ENCODE results near the gene GAS7. TPM values are rescaled to one million over a fixed set of nuclear protein-coding genes. Genes with fewer than 3 reads are reported as not detected.

GAS7 gene
- total and polyA plus RNA-seq, 3 donors from 2014 or later: 70.2 to 184 (median 152) TPM

DNA sequence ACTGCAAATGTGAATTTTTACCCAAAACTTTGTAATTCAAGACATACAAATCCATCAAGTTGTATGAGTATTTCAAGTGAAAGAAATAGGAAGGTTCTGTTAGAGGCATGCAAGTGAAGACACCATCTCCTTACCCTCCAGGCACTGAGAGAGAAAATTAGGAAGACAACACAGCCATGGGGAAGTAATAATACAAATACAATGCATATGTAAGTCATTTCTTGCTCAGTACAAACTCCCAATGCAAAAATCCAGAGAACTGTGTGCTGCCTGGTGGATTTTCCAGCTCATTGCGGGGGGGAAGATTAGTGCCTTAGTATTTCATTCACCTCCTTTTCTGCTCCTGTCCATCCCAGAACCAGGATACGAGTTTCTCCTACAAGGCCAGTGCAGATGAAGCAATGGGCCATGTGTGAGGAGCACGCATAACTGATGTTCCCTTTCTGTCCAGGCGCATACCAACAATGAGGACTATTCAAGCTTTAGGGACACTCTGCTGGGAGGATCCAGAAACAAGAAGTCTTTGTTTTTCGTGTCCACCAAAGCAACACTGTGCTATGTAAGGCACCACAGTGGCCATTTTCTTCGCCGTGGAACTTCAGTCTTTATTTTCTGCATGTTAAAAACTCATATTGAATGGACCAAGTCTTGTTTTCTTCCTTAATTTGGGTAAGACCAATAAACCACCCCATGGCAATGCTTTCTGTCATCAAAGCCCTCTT lies 149.6 kb downstream of the GAS7 start:
- Histone ChIP-seq H3K36me3 (ENCODE audit: low read depth, missing control alignments) (no peaks in the 10 kb centered on the region), H3K27ac (peak overlapping the region in 1 of 2 donors; percentile 47), H3K4me1 (peaks cover 7% of the 10 kb centered on the region), H3K9me3 (no peaks in the 10 kb centered on the region), H3K4me3 (no peak overlapping the region), H3K27me3 (no peaks in the 10 kb centered on the region)
- intact Hi-C loops (cut with DNase I; ENCODE audit: low total_unique reads): no loop called here
- TF ChIP-seq POLR2A (IDR thresholded peaks at IDR 0.05): no peak
- TF ChIP-seq, protein P1, sequence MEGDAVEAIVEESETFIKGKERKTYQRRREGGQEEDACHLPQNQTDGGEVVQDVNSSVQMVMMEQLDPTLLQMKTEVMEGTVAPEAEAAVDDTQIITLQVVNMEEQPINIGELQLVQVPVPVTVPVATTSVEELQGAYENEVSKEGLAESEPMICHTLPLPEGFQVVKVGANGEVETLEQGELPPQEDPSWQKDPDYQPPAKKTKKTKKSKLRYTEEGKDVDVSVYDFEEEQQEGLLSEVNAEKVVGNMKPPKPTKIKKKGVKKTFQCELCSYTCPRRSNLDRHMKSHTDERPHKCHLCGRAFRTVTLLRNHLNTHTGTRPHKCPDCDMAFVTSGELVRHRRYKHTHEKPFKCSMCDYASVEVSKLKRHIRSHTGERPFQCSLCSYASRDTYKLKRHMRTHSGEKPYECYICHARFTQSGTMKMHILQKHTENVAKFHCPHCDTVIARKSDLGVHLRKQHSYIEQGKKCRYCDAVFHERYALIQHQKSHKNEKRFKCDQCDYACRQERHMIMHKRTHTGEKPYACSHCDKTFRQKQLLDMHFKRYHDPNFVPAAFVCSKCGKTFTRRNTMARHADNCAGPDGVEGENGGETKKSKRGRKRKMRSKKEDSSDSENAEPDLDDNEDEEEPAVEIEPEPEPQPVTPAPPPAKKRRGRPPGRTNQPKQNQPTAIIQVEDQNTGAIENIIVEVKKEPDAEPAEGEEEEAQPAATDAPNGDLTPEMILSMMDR (IDR thresholded peaks at IDR 0.05): no peak
- peak; percentile 77 for DNase-seq
- whole genome bisulfite sequencing, 2 donors: 66 to 83% methylated on average over 7 of the region's 7 CpGs

GRCh38 chr17:10046786-10047785 lies 151.3 kb downstream of the GAS7 start:
- TF ChIP-seq POLR2A (IDR thresholded peaks at IDR 0.05): no peak
- TF ChIP-seq, protein P1 (IDR thresholded peaks at IDR 0.05): no peak
- Histone ChIP-seq H3K27ac (no peak overlapping the region), H3K36me3 (ENCODE audit: low read depth, missing control alignments) (no peaks in the 10 kb centered on the region), H3K9me3 (no peaks in the 10 kb centered on the region), H3K4me1 (peaks cover 8% of the 10 kb centered on the region), H3K27me3 (no peaks in the 10 kb centered on the region), H3K4me3 (no peak overlapping the region)
- no peak for DNase-seq
- WGBS, 2 donors: 63 to 79% methylated on average over 13 of the region's 13 CpGs
- intact Hi-C loops (cut with DNase I; ENCODE audit: low total_unique reads): no loop called here

- no peak for DNase-seq
- H3K27ac ChIP-seq: no peak overlapping the region
- intact Hi-C loops (cut with DNase I; ENCODE audit: low total_unique reads): no loop called here
- no peak overlapping the region for H3K4me3 ChIP-seq
- TF ChIP-seq, protein P1 (IDR thresholded peaks at IDR 0.05): no peak
- no peak for TF ChIP-seq POLR2A (IDR thresholded peaks at IDR 0.05)
- H3K36me3 ChIP-seq (ENCODE audit: low read depth, missing control alignments): no peaks in the 10 kb centered on the region
- H3K9me3 ChIP-seq: no peaks in the 10 kb centered on the region
- no peaks in the 10 kb centered on the region for H3K27me3 ChIP-seq
- H3K4me1 ChIP-seq: peaks cover 16% of the 10 kb centered on the region
- WGBS, 2 donors: 92% methylated on average over 17 of the region's 17 CpGs
These were observed 152.3 kb downstream of the GAS7 start for GRCh38 chr17:10045871-10046658.

GRCh38 chr17:10042589-10043244 lies 155.7 kb downstream of the GAS7 start:
- WGBS, 2 donors: 38 to 48% methylated on average over 9 of the region's 9 CpGs
- DNase-seq: peak; percentile 89
- Histone ChIP-seq H3K4me1 (peaks cover 11% of the 10 kb centered on the region), H3K4me3 (no peak overlapping the region), H3K36me3 (ENCODE audit: low read depth, missing control alignments) (no peaks in the 10 kb centered on the region), H3K27me3 (no peaks in the 10 kb centered on the region), H3K9me3 (no peaks in the 10 kb centered on the region), H3K27ac (peak overlapping the region; percentile 58 to 64)
- TF ChIP-seq POLR2A (IDR thresholded peaks at IDR 0.05): no peak
- TF ChIP-seq, protein P1 (IDR thresholded peaks at IDR 0.05): no peak
- intact Hi-C loops (cut with DNase I; ENCODE audit: low total_unique reads): no loop called here
